Mucosa of rectum (tissue), 2 donors: ENCODE results near the gene CCL26.
A peak's percentile ranks its signal among the peaks of the same experiment; 100 is the strongest.

Experiments used
- H3K27ac ChIP-seq, 2 donors: one replicate each; pipeline ENCODE4 v1.7.0; 2013; ENCODE audit warnings: inconsistent platforms in 2 of 2, low read depth in 2 of 2, low read length in 2 of 2
- H3K27me3 ChIP-seq, 2 donors: one replicate each; pipeline ENCODE4 v1.7.0; 2013; ENCODE audit warnings: low read length in 2 of 2; ENCODE audit not compliant: control insufficient read depth in 2 of 2, insufficient read depth in 2 of 2
- H3K36me3 ChIP-seq, 2 donors: one replicate each; pipeline ENCODE4 v1.7.0; 2013; ENCODE audit warnings: low read length in 2 of 2; ENCODE audit not compliant: control insufficient read depth in 2 of 2, insufficient read depth in 2 of 2
- H3K4me1 ChIP-seq, 2 donors: one replicate each; pipeline ENCODE4 v1.7.0; 2013; ENCODE audit warnings: low read length in 2 of 2, mild to moderate bottlenecking in 1 of 2; ENCODE audit not compliant: control insufficient read depth in 2 of 2, insufficient read depth in 2 of 2
- H3K4me3 ChIP-seq, 2 donors: one replicate each; pipeline ENCODE4 v1.7.0; 2013; ENCODE audit warnings: low read length in 2 of 2
- H3K9ac ChIP-seq, 2 donors: one replicate each; pipeline ENCODE4 v1.7.0; 2013; ENCODE audit warnings: low read length in 2 of 2, low read depth in 1 of 2, mild to moderate bottlenecking in 1 of 2
- H3K9me3 ChIP-seq, 2 donors: one replicate each; pipeline ENCODE4 v1.7.0; 2013; ENCODE audit warnings: low read length in 2 of 2; ENCODE audit not compliant: control insufficient read depth in 2 of 2
- donor health status: healthy.
- donor health status: Normal muscosa, but diverticular disease.

Gene CCL26

GRCh38 chr7:75772081-75773077 lies at the start of gene CCL26:
Gene CCL26, minus strand, starts transcription at chr7:75772211. Its CDS starts 35 bp downstream, at chr7:75772176.
- peaks cover 0 to 3% of the 10 kb centered on the region in 2 donors for H3K4me1 ChIP-seq
- no peaks in the 10 kb centered on the region for H3K27me3 ChIP-seq
- H3K9me3 ChIP-seq: no peaks in the 10 kb centered on the region
- no peak within 1 kb of the TSS for H3K9ac ChIP-seq
- no peak within 1 kb of the TSS for H3K4me3 ChIP-seq
- no peaks in the 10 kb centered on the region for H3K36me3 ChIP-seq
- peak within 1 kb of the TSS in 1 of 2 donors; percentile 32 for H3K27ac ChIP-seq

DNA sequence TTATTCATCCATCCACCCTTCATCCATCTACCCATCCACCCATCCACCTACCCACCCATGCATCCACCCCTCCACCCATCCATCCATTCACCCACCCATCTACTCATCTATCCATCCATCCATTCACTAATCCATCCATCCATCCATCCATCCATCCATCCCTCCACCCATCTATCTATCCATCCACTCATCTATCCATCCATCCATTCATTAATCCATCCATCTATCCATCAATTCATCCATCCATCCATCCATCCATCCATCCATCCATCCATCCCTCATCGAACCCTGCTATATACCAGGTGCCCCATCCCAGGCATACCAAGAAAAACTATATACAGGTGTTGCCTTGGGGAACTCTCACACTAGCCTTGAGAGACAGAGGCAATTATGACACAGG lies 48.7 kb upstream of the CCL26 start:
- H3K36me3 ChIP-seq: no peaks in the 10 kb centered on the region
- no peaks in the 10 kb centered on the region for H3K9me3 ChIP-seq
- H3K9ac ChIP-seq: no peak overlapping the region
- no peak overlapping the region for H3K4me3 ChIP-seq
- no peak overlapping the region for H3K27ac ChIP-seq
- no peaks in the 10 kb centered on the region for H3K27me3 ChIP-seq
- H3K4me1 ChIP-seq: peaks cover 0 to 6% of the 10 kb centered on the region in 2 donors

DNA sequence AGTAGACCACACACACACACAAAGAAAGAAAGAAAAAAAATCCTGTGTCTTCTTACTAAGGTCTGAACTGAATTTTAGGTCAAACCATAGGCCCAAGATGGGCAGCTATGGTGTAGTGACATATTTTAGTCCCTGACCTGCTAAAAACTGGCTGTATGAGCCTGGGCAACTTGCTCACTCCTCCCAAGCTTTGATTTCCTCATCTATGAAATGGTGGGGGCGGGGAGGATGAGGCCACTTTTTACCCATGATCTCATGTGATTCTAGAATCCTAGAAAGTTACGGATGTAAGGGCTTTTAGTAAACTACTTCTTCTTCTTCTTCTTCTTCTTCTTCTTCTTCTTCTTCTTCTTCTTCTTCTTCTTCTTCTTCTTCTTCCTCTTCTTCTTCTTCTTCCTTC lies 47.7 kb upstream of the CCL26 start:
- Histone ChIP-seq H3K9ac (no peak overlapping the region), H3K27me3 (no peaks in the 10 kb centered on the region), H3K4me1 (peaks cover 0 to 6% of the 10 kb centered on the region in 2 donors), H3K9me3 (no peaks in the 10 kb centered on the region), H3K27ac (no peak overlapping the region), H3K36me3 (no peaks in the 10 kb centered on the region), H3K4me3 (no peak overlapping the region)

- Histone ChIP-seq H3K9me3 (no peaks in the 10 kb centered on the region), H3K27me3 (no peaks in the 10 kb centered on the region), H3K4me1 (peaks cover 0 to 6% of the 10 kb centered on the region in 2 donors), H3K36me3 (no peaks in the 10 kb centered on the region), H3K4me3 (no peak overlapping the region), H3K9ac (no peak overlapping the region), H3K27ac (no peak overlapping the region)
Measured at GRCh38 chr7:75818472-75818871, 46.5 kb upstream of the CCL26 start.

DNA sequence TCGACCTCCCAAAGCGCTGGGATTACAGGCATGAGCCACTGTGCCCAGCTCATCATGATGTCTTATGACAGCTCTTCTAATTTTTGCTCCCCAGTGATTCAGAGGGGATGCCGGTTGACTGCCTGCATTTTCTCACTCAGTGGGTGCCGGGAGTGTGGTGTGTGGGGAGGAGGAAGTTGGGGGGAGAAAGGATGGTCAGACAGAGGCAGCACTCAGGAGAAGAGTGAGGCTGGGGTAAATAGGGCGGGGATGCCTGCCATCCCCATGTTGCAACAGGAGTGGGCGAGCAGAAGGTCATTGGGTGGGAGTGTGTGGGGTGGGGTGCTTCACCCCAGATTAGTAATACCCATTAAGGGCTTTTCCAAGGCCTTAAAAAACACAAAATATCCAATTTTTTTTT lies 45.1 kb upstream of the CCL26 start:
- Histone ChIP-seq H3K36me3 (no peaks in the 10 kb centered on the region), H3K27me3 (no peaks in the 10 kb centered on the region), H3K4me1 (no peaks in the 10 kb centered on the region), H3K9me3 (no peaks in the 10 kb centered on the region), H3K27ac (no peak overlapping the region), H3K9ac (no peak overlapping the region), H3K4me3 (no peak overlapping the region)

GRCh38 chr7:75815418-75816064 lies 43.5 kb upstream of the CCL26 start:
- H3K27me3 ChIP-seq: no peaks in the 10 kb centered on the region
- no peaks in the 10 kb centered on the region for H3K36me3 ChIP-seq
- H3K4me1 ChIP-seq: no peaks in the 10 kb centered on the region
- H3K9me3 ChIP-seq: no peaks in the 10 kb centered on the region
- no peak overlapping the region for H3K4me3 ChIP-seq
- H3K27ac ChIP-seq: no peak overlapping the region
- no peak overlapping the region for H3K9ac ChIP-seq

DNA sequence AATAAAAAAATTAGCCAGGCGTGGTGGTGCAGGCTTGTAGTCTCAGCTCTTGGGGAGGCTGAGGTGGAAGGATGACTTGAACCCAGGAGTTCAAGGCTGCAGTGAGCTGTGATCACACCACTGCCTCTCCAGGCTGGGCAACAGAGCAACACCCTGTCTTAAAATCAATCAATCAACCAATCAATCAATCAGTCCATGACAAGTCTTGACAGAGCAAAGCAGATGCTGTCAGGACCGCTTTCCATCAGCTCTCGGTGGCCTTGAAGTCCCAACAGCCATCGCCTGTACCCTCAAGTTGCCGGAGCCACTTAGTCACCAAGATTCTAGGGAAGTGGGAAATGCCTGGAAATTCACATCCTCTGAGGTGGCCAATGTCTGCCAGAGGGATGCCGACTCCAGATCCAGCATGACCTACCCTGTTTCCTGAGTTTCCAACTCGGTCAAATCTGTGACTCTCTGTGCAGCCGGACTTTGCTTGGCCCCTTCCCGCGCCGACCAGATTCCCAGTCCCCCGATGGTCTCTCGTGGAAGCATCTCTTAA lies 42.5 kb upstream of the CCL26 start:
- no peak overlapping the region for H3K27ac ChIP-seq
- no peaks in the 10 kb centered on the region for H3K36me3 ChIP-seq
- no peaks in the 10 kb centered on the region for H3K4me1 ChIP-seq
- H3K9me3 ChIP-seq: no peaks in the 10 kb centered on the region
- no peak overlapping the region for H3K4me3 ChIP-seq
- no peak overlapping the region for H3K9ac ChIP-seq
- no peaks in the 10 kb centered on the region for H3K27me3 ChIP-seq

DNA sequence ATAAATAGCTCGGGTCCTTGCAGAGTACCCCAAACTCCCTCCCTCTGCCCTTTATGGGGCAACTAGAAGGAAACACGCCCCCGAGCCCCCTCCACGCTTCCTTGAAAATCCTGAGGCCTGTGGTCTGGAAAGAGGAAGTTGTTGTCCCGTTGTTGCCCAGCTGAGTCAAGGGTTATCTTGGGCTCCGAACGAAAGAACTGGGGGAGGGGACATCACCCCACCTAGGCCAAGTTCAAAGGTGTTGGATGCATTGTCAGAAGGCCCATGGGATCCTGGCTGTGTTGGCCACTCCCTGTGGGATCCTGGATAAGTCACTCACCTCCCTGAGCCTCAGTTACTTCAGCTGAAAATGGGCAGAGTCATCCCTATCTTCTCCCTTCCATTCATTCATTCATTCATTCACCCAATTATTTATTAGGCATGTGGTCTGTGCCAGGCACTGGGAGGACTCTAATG lies 41.8 kb upstream of the CCL26 start, which contains the start of gene CCL24:
Gene CCL24 (minus strand): TSS at position 26 of the 456 bp plus-strand sequence. CDS start 91 bp downstream, outside the sequence.
- H3K27me3 ChIP-seq: no peaks in the 10 kb centered on the region
- H3K9ac ChIP-seq: no peak within 1 kb of the TSS
- no peaks in the 10 kb centered on the region for H3K4me1 ChIP-seq
- H3K9me3 ChIP-seq: no peaks in the 10 kb centered on the region
- H3K36me3 ChIP-seq: no peaks in the 10 kb centered on the region
- no peak within 1 kb of the TSS for H3K4me3 ChIP-seq
- no peak within 1 kb of the TSS for H3K27ac ChIP-seq

DNA sequence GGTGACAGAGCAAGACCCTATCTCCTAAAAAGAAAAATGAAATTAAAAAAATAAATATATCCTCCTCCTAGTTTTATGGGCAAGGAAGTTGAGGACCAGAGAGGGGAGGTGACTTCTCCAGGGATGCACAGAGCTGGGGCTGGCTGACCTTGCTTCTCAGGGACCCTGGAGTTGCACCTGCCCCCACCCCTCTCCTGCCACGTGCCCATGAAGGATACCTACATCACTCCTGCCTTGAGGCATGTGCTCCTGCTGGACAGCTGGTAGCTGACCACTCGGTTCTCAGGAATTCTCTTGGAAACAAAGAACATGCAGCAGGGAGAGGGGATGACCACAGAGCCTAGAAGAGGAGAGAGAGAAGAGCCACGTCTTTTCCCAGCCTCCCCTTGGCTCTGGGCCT lies 41.1 kb upstream of the CCL26 start:
- Histone ChIP-seq H3K9me3 (no peaks in the 10 kb centered on the region), H3K27ac (no peak overlapping the region), H3K4me3 (no peak overlapping the region), H3K4me1 (no peaks in the 10 kb centered on the region), H3K36me3 (no peaks in the 10 kb centered on the region), H3K9ac (no peak overlapping the region), H3K27me3 (no peaks in the 10 kb centered on the region)
